ENCODE data around the gene PCLAF.

PCLAF gene

DNA sequence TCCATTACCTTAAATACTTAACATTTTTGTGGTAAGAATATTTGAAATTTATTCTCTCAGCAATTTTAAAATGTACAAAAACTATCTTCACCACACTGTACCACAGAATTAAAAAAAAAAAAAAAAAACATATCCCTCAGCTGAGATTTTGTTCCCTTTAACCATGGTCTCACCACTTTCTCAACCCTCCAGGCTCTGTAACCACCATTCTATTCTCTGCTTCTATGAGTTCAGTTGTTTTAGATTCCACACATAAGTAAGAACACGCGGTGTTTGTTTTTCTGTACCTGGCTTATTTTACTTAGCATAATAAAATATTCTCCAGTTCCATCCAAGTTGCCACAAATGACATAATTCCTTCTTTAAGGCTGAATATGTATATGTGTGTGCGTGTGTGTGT is 66.8 kb downstream of the PCLAF start:
- no peak for DNase-seq

All from NCI-H1436 (cell line).